Measurements from ENCODE around the gene CCND3.

CCND3 gene

DNA sequence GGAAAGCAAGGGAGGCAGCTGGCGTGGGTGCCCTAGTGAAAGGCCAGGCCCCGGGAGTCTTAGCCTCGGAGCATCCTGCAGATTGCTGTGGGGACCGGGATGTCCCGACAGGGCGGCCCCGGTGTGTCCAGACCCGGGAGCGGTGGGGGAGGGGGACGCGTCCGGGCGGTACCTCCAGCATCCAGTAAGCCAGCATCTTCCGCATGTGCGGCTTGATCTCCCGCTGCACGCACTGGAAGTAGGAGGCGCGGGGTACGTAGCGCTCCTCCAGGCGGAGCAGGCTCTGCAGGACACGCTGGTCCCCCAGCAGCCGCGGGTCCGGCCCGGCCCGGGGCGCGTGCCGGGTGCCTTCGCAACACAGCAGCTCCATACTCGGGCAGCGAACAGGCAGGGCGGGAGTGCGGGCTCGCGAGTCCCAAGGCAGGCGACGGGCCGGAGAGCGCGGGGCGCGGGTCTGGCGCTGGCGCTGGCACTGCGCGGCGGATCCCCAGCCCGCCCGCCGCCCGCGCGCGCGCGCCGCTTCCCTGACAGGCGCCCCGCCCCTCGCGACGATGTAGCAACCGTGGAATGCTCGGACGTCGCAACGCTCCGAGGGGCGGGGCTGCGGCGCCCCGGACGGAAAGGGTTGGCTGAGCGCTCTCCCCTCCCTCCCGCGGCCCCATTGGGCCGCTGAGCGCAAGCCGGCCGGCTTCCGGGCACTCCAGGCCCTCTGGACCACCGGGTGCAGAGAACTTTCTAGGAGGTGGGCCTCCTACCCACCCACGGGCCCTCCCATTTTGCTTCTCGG is at the start of gene CCND3:
Gene CCND3 (minus strand): TSS at position 529 of the 787 bp plus-strand sequence. CDS start 159 bp downstream, at position 370.
- DNase-seq (ENCODE audit: low read depth), result peak; percentile 92
- peak within 1 kb of the TSS; percentile 84 for H3K4me3 ChIP-seq (ENCODE audit: low read depth, low read length)
- TF ChIP-seq, protein P1, sequence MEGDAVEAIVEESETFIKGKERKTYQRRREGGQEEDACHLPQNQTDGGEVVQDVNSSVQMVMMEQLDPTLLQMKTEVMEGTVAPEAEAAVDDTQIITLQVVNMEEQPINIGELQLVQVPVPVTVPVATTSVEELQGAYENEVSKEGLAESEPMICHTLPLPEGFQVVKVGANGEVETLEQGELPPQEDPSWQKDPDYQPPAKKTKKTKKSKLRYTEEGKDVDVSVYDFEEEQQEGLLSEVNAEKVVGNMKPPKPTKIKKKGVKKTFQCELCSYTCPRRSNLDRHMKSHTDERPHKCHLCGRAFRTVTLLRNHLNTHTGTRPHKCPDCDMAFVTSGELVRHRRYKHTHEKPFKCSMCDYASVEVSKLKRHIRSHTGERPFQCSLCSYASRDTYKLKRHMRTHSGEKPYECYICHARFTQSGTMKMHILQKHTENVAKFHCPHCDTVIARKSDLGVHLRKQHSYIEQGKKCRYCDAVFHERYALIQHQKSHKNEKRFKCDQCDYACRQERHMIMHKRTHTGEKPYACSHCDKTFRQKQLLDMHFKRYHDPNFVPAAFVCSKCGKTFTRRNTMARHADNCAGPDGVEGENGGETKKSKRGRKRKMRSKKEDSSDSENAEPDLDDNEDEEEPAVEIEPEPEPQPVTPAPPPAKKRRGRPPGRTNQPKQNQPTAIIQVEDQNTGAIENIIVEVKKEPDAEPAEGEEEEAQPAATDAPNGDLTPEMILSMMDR (conservative IDR thresholded peaks at IDR 0.05; ENCODE audit: low read depth, low read length), result no peak

DNA sequence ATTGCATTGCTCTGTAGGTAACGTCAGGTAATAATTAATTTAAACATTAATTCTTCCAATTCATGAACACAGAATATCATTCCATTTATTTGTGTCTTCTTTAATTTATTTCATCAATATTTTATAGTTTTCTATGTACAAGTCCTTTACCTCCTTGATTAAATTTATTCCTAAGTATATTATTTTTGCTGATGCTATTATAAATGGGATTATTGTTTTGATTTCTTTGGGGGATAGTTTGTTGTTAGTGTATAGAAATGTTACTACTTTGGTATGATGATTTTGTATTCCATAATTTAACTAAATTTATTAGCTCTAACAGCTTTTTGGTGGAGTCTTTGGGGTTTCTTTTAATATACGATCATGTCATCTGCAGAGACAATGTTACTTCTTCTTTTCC is 44.7 kb upstream of the CCND3 start:
- TF ChIP-seq, protein P1 (conservative IDR thresholded peaks at IDR 0.05; ENCODE audit: low read depth, low read length), result no peak
- DNase-seq (ENCODE audit: low read depth), result no peak
- no peak overlapping the region for H3K4me3 ChIP-seq (ENCODE audit: low read depth, low read length)

GRCh38 chr6:41984623-41985022 is 43.0 kb upstream of the CCND3 start:
- TF ChIP-seq, protein P1 (conservative IDR thresholded peaks at IDR 0.05; ENCODE audit: low read depth, low read length), result no peak
- H3K4me3 ChIP-seq (ENCODE audit: low read depth, low read length), result no peak overlapping the region
- DNase-seq (ENCODE audit: low read depth), result no peak

- DNase-seq (ENCODE audit: low read depth), result peak; percentile 91
- no peak overlapping the region for H3K4me3 ChIP-seq (ENCODE audit: low read depth, low read length)
- TF ChIP-seq, protein P1 (conservative IDR thresholded peaks at IDR 0.05; ENCODE audit: low read depth, low read length), result no peak
Measured at GRCh38 chr6:41976794-41977484, 35.3 kb upstream of the CCND3 start.

- no peak for DNase-seq (ENCODE audit: low read depth)
- H3K4me3 ChIP-seq (ENCODE audit: low read depth, low read length), result no peak overlapping the region
- TF ChIP-seq, protein P1 (conservative IDR thresholded peaks at IDR 0.05; ENCODE audit: low read depth, low read length), result no peak
Measured at GRCh38 chr6:41975276-41975675, 33.7 kb upstream of the CCND3 start.

DNA sequence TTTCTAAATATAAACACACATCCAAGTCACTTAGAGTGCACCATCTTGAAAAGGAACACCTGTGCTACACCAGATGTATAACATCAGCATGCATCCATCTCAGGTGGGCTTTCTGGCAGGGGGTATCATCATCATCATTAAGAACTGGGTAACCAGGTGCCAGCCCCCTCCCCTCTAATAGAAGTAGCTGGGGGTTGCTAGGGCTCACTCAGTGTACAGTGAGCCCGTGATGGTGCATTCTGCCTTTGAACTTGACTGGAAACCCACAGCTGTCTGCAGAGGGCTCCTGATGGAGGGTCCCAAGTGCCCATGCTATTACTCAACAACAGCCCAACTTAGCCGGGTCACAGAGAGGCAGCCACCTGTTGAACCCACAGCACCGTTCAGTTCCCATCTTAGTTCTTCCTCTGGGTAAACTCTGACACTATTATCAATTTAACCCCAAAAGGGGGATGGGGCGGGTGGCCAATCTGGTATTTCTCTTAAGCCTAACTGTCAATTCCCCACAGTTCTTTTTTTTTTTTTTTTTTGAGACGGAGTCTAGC is 32.7 kb upstream of the CCND3 start:
- DNase-seq (ENCODE audit: low read depth), result no peak
- TF ChIP-seq, protein P1 (conservative IDR thresholded peaks at IDR 0.05; ENCODE audit: low read depth, low read length), result no peak
- H3K4me3 ChIP-seq (ENCODE audit: low read depth, low read length), result no peak overlapping the region
